Effector CD8-positive, alpha-beta T cell (primary cell): ENCODE data around the gene ALDH1A2.

Experiments
- DNase-seq: peaks from one replicate; lab custom pipeline; 2025; lab: John Stamatoyannopoulos, UW

ALDH1A2 gene

GRCh38 chr15:57994221-57995049 lies 71.1 kb downstream of the ALDH1A2 start:
- no peak for DNase-seq

- no peak for DNase-seq
Measured at GRCh38 chr15:57993409-57994145, 71.9 kb downstream of the ALDH1A2 start.

- no peak for DNase-seq
Measured at GRCh38 chr15:57992761-57993355, 72.7 kb downstream of the ALDH1A2 start.

GRCh38 chr15:57973534-57973933 lies 92.0 kb downstream of the ALDH1A2 start:
- DNase-seq = no peak

- no peak for DNase-seq
Measured at GRCh38 chr15:57972864-57973263, 92.6 kb downstream of the ALDH1A2 start.

- no peak for DNase-seq
Measured at GRCh38 chr15:57969996-57970395, 95.5 kb downstream of the ALDH1A2 start.

- DNase-seq = no peak
Measured at GRCh38 chr15:57969355-57969754, 96.2 kb downstream of the ALDH1A2 start.

- no peak for DNase-seq
Measured at GRCh38 chr15:57962887-57963286, 102.6 kb downstream of the ALDH1A2 start.

GRCh38 chr15:57961919-57962318 lies 103.6 kb downstream of the ALDH1A2 start:
- DNase-seq = no peak

GRCh38 chr15:57957113-57957512 lies 108.4 kb downstream of the ALDH1A2 start:
- DNase-seq = no peak

GRCh38 chr15:57953874-57954273 lies 111.6 kb downstream of the ALDH1A2 start:
- no peak for DNase-seq

- no peak for DNase-seq
Measured at GRCh38 chr15:57951328-57951932, 114.1 kb downstream of the ALDH1A2 start.

GRCh38 chr15:57950381-57950946 lies 115.0 kb downstream of the ALDH1A2 start:
- no peak for DNase-seq

GRCh38 chr15:57949374-57949943 lies 116.1 kb downstream of the ALDH1A2 start:
- DNase-seq = no peak

- no peak for DNase-seq
Measured at GRCh38 chr15:57948351-57949289, 116.9 kb downstream of the ALDH1A2 start.

- no peak for DNase-seq
Measured at GRCh38 chr15:57947781-57948180, 117.7 kb downstream of the ALDH1A2 start.

GRCh38 chr15:57947282-57947681 lies 118.2 kb downstream of the ALDH1A2 start:
- no peak for DNase-seq

GRCh38 chr15:57946491-57947048 lies 118.9 kb downstream of the ALDH1A2 start:
- no peak for DNase-seq

GRCh38 chr15:57945616-57946015 lies 119.9 kb downstream of the ALDH1A2 start:
- no peak for DNase-seq

- DNase-seq = no peak
Measured at GRCh38 chr15:57943754-57944420, 121.6 kb downstream of the ALDH1A2 start.
